GM12878 (cell line): ENCODE measurements around the gene ARSJ. TPM values are rescaled to one million over a fixed set of nuclear protein-coding genes. Genes with fewer than 3 reads are reported as not detected.

ENCODE experiments used
- ATAC-seq: fragments of 200-7000 bp; cut with Tn5 transposase; 3 replicates; pipeline ENCODE4 v1.9.1; 2020; ENCODE audit warnings: mild to moderate bottlenecking, moderate library complexity
- BruUV-seq: library from RNA; stranded (reverse); fragments of 400-500 nt; replicated peaks from 2 replicates; lab custom pipeline; 2021; lab: Mats Ljungman, UMichigan
- CTCF ChIA-PET: fragments of 300-600 bp; sonication (Branson Sonifier 250); formaldehyde crosslinking; extraction: SDS; loops from one replicate; lab custom pipeline; 2021; ENCODE audit warnings: inconsistent platforms; lab: Yijun Ruan, JAX
- POLR2A ChIA-PET: fragments of 350-600 bp; formaldehyde crosslinking; extraction: SDS; loops from one replicate; lab custom pipeline; 2021; ENCODE audit warnings: inconsistent platforms; lab: Charles Lee
- RAD21 ChIA-PET: fragments of 300-600 bp; sonication (Branson Sonifier 250); formaldehyde crosslinking; loops from one replicate; lab custom pipeline; 2023; ENCODE audit warnings: antibody characterized with exemption; ENCODE audit not compliant: unreplicated experiment; lab: Charles Lee
- SMC1A ChIA-PET: fragments of 300-600 bp; sonication (Branson Sonifier 250); formaldehyde crosslinking; loops from one replicate; lab custom pipeline; 2023; ENCODE audit not compliant: unreplicated experiment, uncharacterized antibody; lab: Charles Lee
- DNase-seq: peaks from one replicate; pipeline ENCODE4 v3.0.0-alpha.2; 2011; ENCODE audit warnings: low read depth, low spot score
- FAIRE-seq: peaks from 3 replicates; lab custom pipeline; 2011; peaks lifted over from hg19 to GRCh38; lab: Jason Lieb, UNC
- H2AFZ ChIP-seq: 2 replicates; pipeline ENCODE4 v1.6.0; 2011; ENCODE audit warnings: low read depth, low read length, control low read depth; ENCODE audit not compliant: control insufficient read depth
- H3K27ac ChIP-seq: 2 replicates; pipeline ENCODE4 v1.5.1; 2011; ENCODE audit warnings: control low read depth; ENCODE audit not compliant: control insufficient read depth, insufficient read depth
- H3K27me3 ChIP-seq, 2 experiments: replicated peaks in 1 of 2; 2 replicates each; pipeline versions ENCODE4 v1.6.0 to v1.6.1; 2011; ENCODE audit warnings: low read length in 1 of 2; ENCODE audit not compliant: control insufficient read depth in 2 of 2, insufficient read depth in 2 of 2
- H3K36me3 ChIP-seq, 2 experiments: 2 replicates each; pipeline ENCODE4 v1.5.1; 2011; ENCODE audit warnings: low read length in 1 of 2; ENCODE audit not compliant: control insufficient read depth in 2 of 2, insufficient read depth in 2 of 2
- H3K4me1 ChIP-seq: 2 replicates; pipeline ENCODE4 v1.6.1; 2011; ENCODE audit warnings: mild to moderate bottlenecking, low read length, moderate library complexity, mixed read lengths; ENCODE audit not compliant: control insufficient read depth, insufficient read depth
- H3K4me2 ChIP-seq: 2 replicates; pipeline ENCODE4 v1.6.0; 2011; ENCODE audit warnings: control low read depth; ENCODE audit not compliant: control insufficient read depth, insufficient read depth
- H3K4me3 ChIP-seq: fragments of 200-600 bp; sonication (generic); 2 replicates; pipeline ENCODE4 v1.5.1; 2016
- H3K79me2 ChIP-seq: 2 replicates; pipeline ENCODE4 v1.6.0; 2011; ENCODE audit warnings: low read length; ENCODE audit not compliant: control insufficient read depth, insufficient read depth
- H3K9ac ChIP-seq: 2 replicates; pipeline ENCODE4 v1.8.0; 2011; ENCODE audit warnings: low read length, control low read depth, mixed read lengths; ENCODE audit not compliant: control insufficient read depth, insufficient read depth
- H3K9me3 ChIP-seq: replicated peaks from 3 replicates; pipeline ENCODE4 v1.5.1; 2011; ENCODE audit warnings: mild to moderate bottlenecking, low read length; ENCODE audit not compliant: control insufficient read depth, insufficient read depth
- H4K20me1 ChIP-seq: 2 replicates; pipeline ENCODE4 v1.6.0; 2011; ENCODE audit not compliant: control insufficient read depth, insufficient read depth
- BMI1 ChIP-seq: fragments of 450-650 bp; IDR thresholded peaks from 2 replicates; pipeline ENCODE4 v1.6.1; 2016; ENCODE audit warnings: mild to moderate bottlenecking, moderate library complexity, borderline replicate concordance
- BRCA1 ChIP-seq: IDR thresholded peaks from 2 replicates; pipeline ENCODE4 v1.6.1; 2011; ENCODE audit warnings: low read depth, low read length, improper control_type of control experiment
- CHD2 ChIP-seq: IDR thresholded peaks from 2 replicates; pipeline ENCODE4 v1.6.1; 2011; ENCODE audit warnings: low read depth, low read length, improper control_type of control experiment, borderline replicate concordance
- FOS ChIP-seq: IDR thresholded peaks from 3 replicates; pipeline ENCODE4 v1.6.1; 2011; ENCODE audit warnings: borderline replicate concordance; ENCODE audit not compliant: insufficient read length; ENCODE audit errors: extremely low read depth
- GABPA ChIP-seq: IDR thresholded peaks from 2 replicates; pipeline ENCODE4 v1.6.1; 2014; ENCODE audit warnings: antibody characterized with exemption, low read depth, mild to moderate bottlenecking, inconsistent platforms
- MEF2A ChIP-seq: IDR thresholded peaks from 2 replicates; pipeline ENCODE4 v1.6.1; 2011; ENCODE audit warnings: low read depth, mild to moderate bottlenecking, low read length, moderate library complexity; ENCODE audit not compliant: insufficient read depth
- NFXL1 ChIP-seq: fragments of 450-650 bp; IDR thresholded peaks from 2 replicates; pipeline ENCODE4 v1.6.1; 2017; ENCODE audit warnings: antibody characterized with exemption, mild to moderate bottlenecking, borderline replicate concordance
- PML ChIP-seq: IDR thresholded peaks from 2 replicates; pipeline ENCODE4 v1.6.1; 2012; ENCODE audit warnings: low read length, inconsistent platforms
- SRF ChIP-seq, 2 experiments: IDR thresholded peaks; 2 replicates each; pipeline ENCODE4 v1.6.1; 2011; ENCODE audit warnings: low read depth in 2 of 2, low read length in 2 of 2, mild to moderate bottlenecking in 1 of 2, moderate library complexity in 1 of 2
- SUPT20H ChIP-seq: IDR thresholded peaks from 2 replicates; pipeline ENCODE4 v1.6.1; 2011; ENCODE audit warnings: low read depth, mild to moderate bottlenecking, low read length, moderate library complexity, borderline replicate concordance; ENCODE audit not compliant: control insufficient read depth
- ZNF24 ChIP-seq: fragments of 450-650 bp; IDR thresholded peaks from 2 replicates; pipeline ENCODE4 v1.6.1; 2017; ENCODE audit warnings: antibody characterized with exemption, mild to moderate bottlenecking
- WGBS: methylation state at CpG from one replicate; pipeline ENCODE4 v1.1.6; 2016; ENCODE audit warnings: low lambda C conversion rate; ENCODE audit not compliant: insufficient replicate concordance, insufficient coverage; ENCODE audit errors: missing lambda C conversion rate; 5-methylcytosine and 5-hydroxymethylcytosine counted together
- in situ Hi-C: fragments of 300-500 bp; cut with MboI; formaldehyde crosslinking; loops from 9 replicates; pipeline ENCODE4 v1.14.3; 2018; ENCODE audit warnings: mixed read lengths
- intact Hi-C: fragments of 100-400 bp; cut with micrococcal nuclease; formaldehyde crosslinking; loops from one replicate; pipeline ENCODE4 v1.14.2; 2022; ENCODE audit not compliant: unreplicated experiment
- polyA plus RNA-seq, 11 experiments: library from polyadenylated mRNA; depleted of rRNA in 4 of 11; unstranded in 6 of 11; stranded (reverse) in 5 of 11; fragments of >200 nt; fragmentation: Nextera tagmentation in 4 of 11; fragmentation: Illumina TruSeq in 1 of 11; extraction: Ambion mirVana in 4 of 11; extraction: Trizol in 1 of 11; gene quantifications; 1 replicate in 1 of 11; 2 replicates in 10 of 11; pipeline versions ENCODE4 v1.2.1 to v1.2.3, GENCODE V29; 2011 to 2016; ENCODE audit warnings: inconsistent platforms in 2 of 11, missing spikeins in 2 of 11, low read depth in 1 of 11
- total RNA-seq, 4 experiments: library from RNA; depleted of rRNA in 3 of 4; stranded (reverse); fragments of >200 nt in 3 of 4; fragmentation: Illumina TruSeq in 1 of 4; extraction: Trizol in 1 of 4; gene quantifications; 2 replicates each; pipeline versions ENCODE4 v1.2.1 to v1.2.3, GENCODE V29; 2013 to 2021
- TF ChIP-seq, protein P1 (sequence below): IDR thresholded peaks from 2 replicates; pipeline ENCODE4 v1.6.1; 2011; ENCODE audit warnings: borderline replicate concordance, low read depth, mild to moderate bottlenecking, moderate library complexity, mixed read lengths, low read length; ENCODE audit not compliant: insufficient read depth; ENCODE audit errors: extremely low read length
- TF ChIP-seq, protein P2 (sequence below): fragments of 450-650 bp; IDR thresholded peaks from 2 replicates; pipeline ENCODE4 v1.6.1; 2017; ENCODE audit warnings: mild to moderate bottlenecking

The ARSJ gene
- total and polyA plus RNA-seq, 10 of the 15 experiments (the other 5 are each of a cell fraction or from before 2014, with no cell fraction given), result under 0.01 to 0.19 (median 0.04) TPM; not detected in 5

DNA sequence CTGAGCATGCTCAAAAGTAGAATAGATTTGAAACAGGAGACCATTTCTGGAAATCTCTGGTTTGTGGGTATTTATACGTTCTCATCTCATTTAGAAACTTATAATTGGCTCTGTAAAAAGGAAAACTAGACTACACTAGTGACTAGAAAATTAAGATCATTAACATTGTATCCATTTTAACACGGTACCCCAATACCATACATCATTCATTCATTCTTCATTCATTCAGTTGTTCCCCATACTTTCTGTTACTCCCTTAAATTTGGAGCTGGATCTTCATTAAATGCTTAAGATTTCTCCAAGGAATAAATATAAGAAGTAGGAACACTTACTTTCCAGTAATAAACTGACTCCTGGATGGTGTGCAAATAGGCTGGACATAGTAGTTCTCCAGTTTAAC lies 1.3 kb downstream of the ARSJ start:
- no peaks in the 10 kb centered on the region for H3K36me3 ChIP-seq
- intact Hi-C loops, result no loop called here
- ChIA-PET POLR2A (no interaction called here), RAD21 (interaction anchor here (1.4 kb wide), 1 partner anchor 45 kb away, joined by 3 read pairs; no protein-coding TSS in a partner anchor), CTCF (interaction anchor here (1.1 to 1.4 kb wide), 2 partner anchors 19 to 43 kb away, joined by 4 read pairs; no protein-coding TSS in a partner anchor), SMC1A (no interaction called here)
- in situ Hi-C loops, result no loop called here
- no peak overlapping the region for H3K4me3 ChIP-seq
- H3K4me1 ChIP-seq, result no peaks in the 10 kb centered on the region
- WGBS, result 6% methylated on average over 2 of the region's 2 CpGs
- BruUV-seq, result no TSS peak
- no peak overlapping the region for H3K4me2 ChIP-seq
- H3K9me3 ChIP-seq, result no peaks in the 10 kb centered on the region
- H3K27ac ChIP-seq, result no peak overlapping the region
- DNase-seq, result no peak
- H4K20me1 ChIP-seq, result no peaks in the 10 kb centered on the region
- no peaks in the 10 kb centered on the region for H3K79me2 ChIP-seq
- H3K9ac ChIP-seq, result no peak overlapping the region
- ATAC-seq, result no peak
- H3K27me3 ChIP-seq, result peaks cover 0 to 5% of the 10 kb centered on the region in 2 experiments; a peak in 2 of 4 replicates
- no peak for FAIRE-seq
- no peak overlapping the region for H2AFZ ChIP-seq
- peak; percentile 90 for TF ChIP-seq ZNF24
- TF ChIP-seq CHD2, result no peak
- TF ChIP-seq, all 136 proteins: peak for 1

DNA sequence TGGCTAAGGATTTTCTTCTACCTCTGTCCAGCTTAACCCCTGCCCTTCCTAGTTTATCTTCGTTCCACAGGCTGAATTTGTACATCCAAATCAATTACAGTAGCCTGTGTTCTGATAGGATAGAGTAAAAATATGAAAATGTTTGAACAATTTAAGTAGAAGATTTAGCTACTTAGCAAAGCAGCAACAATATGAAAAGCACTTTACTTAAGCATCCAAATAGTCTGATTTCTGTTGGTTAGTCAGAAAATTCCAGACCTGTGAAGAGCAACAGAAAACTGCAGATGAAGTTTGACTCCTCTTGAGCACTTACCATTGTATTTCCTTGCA lies 2.0 kb downstream of the ARSJ start:
- no TSS peak for BruUV-seq
- ChIA-PET POLR2A (no interaction called here), RAD21 (interaction anchor here (1.4 kb wide), 1 partner anchor 46 kb away, joined by 3 read pairs; no protein-coding TSS in a partner anchor), SMC1A (interaction anchor here (1.0 to 2.1 kb wide), 3 partner anchors 10 to 49 kb away, joined by 3 to 6 read pairs (median 6); no protein-coding TSS in a partner anchor), CTCF (interaction anchor here (1.4 kb wide), 1 partner anchor 44 kb away, joined by 4 read pairs; no protein-coding TSS in a partner anchor)
- Histone ChIP-seq H3K4me2 (no peak overlapping the region), H3K27me3 (peaks cover 0 to 5% of the 10 kb centered on the region in 2 experiments; a peak in 2 of 4 replicates), H3K4me3 (no peak overlapping the region), H4K20me1 (no peaks in the 10 kb centered on the region), H3K9me3 (no peaks in the 10 kb centered on the region), H2AFZ (no peak overlapping the region), H3K36me3 (no peaks in the 10 kb centered on the region), H3K4me1 (no peaks in the 10 kb centered on the region), H3K79me2 (no peaks in the 10 kb centered on the region), H3K27ac (no peak overlapping the region), H3K9ac (no peak overlapping the region)
- 0% methylated on average over 1 of the region's 1 CpG for WGBS
- TF ChIP-seq BMI1 (no peak), MEF2A (no peak), PML (no peak), SUPT20H (no peak), FOS (no peak), GABPA (no peak), BRCA1 (no peak), SRF (IDR thresholded peaks at IDR 0.05; ENCODE audit: low read depth in 2 of 2, low read length in 2 of 2) (no peak), NFXL1 (no peak)
- TF ChIP-seq, protein P1, sequence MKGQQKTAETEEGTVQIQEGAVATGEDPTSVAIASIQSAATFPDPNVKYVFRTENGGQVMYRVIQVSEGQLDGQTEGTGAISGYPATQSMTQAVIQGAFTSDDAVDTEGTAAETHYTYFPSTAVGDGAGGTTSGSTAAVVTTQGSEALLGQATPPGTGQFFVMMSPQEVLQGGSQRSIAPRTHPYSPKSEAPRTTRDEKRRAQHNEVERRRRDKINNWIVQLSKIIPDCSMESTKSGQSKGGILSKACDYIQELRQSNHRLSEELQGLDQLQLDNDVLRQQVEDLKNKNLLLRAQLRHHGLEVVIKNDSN, result no peak
- TF ChIP-seq, protein P2, sequence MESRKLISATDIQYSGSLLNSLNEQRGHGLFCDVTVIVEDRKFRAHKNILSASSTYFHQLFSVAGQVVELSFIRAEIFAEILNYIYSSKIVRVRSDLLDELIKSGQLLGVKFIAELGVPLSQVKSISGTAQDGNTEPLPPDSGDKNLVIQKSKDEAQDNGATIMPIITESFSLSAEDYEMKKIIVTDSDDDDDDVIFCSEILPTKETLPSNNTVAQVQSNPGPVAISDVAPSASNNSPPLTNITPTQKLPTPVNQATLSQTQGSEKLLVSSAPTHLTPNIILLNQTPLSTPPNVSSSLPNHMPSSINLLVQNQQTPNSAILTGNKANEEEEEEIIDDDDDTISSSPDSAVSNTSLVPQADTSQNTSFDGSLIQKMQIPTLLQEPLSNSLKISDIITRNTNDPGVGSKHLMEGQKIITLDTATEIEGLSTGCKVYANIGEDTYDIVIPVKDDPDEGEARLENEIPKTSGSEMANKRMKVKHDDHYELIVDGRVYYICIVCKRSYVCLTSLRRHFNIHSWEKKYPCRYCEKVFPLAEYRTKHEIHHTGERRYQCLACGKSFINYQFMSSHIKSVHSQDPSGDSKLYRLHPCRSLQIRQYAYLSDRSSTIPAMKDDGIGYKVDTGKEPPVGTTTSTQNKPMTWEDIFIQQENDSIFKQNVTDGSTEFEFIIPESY, result no peak
- DNase-seq, result no peak
- intact Hi-C loops (no loop called here), in situ Hi-C loops (no loop called here)
- no peak for FAIRE-seq
- no peak for ATAC-seq
